HG02642 (cell line): ENCODE measurements around the gene HLA-DQA2.
"Not testable (repeated sequence)": the region's sequence is repeated elsewhere in the genome, so short reads cannot be mapped to it uniquely, and the experiment has no call there.

Source experiments
- ATAC-seq: cut with Tn5 transposase; IDR thresholded peaks from one replicate; pipeline ENCODE4 v1.9.1; 2021; ENCODE audit warnings: mild to moderate bottlenecking; ENCODE audit not compliant: unreplicated experiment, poor library complexity

The HLA-DQA2 gene

GRCh38 chr6:32775071-32775470 lies 33.9 kb downstream of the HLA-DQA2 start:
- no peak for ATAC-seq

GRCh38 chr6:32779036-32779435 lies 37.8 kb downstream of the HLA-DQA2 start:
- ATAC-seq, result no peak

- ATAC-seq, result not testable (repeated sequence)
Measured at GRCh38 chr6:32782923-32783322, 41.7 kb downstream of the HLA-DQA2 start.

- ATAC-seq, result no peak
Measured at GRCh38 chr6:32785781-32786533, 44.8 kb downstream of the HLA-DQA2 start.

GRCh38 chr6:32790306-32790705 lies 49.1 kb downstream of the HLA-DQA2 start:
- ATAC-seq, result no peak

GRCh38 chr6:32792901-32793435 lies 51.8 kb downstream of the HLA-DQA2 start:
- ATAC-seq, result no peak

- no peak for ATAC-seq
Measured at GRCh38 chr6:32794510-32794909, 53.3 kb downstream of the HLA-DQA2 start.
